ENCODE data around the gene SLC26A9.

- TF ChIP-seq CTCF (conservative IDR thresholded peaks at IDR 0.05; ENCODE audit: low read depth, low read length) (no peak), EZH2 (IDR thresholded peaks at IDR 0.05; ENCODE audit: borderline replicate concordance, low read depth, low read length, poor library complexity, severe bottlenecking) (no peak)
Measured at GRCh38 chr1:205967554-205968335, 24.5 kb upstream of the SLC26A9 start.

Measured in A673 (cell line).